Heart left ventricle (tissue), 16 donors: Measurements from ENCODE around the gene MRPL18. TPM values are rescaled to one million over a fixed set of nuclear protein-coding genes. Genes with fewer than 3 reads are reported as not detected.
A peak's percentile ranks its signal among the peaks of the same experiment; 100 is the strongest.
"Not testable (repeated sequence)": the region's sequence is repeated elsewhere in the genome, so short reads cannot be mapped to it uniquely, and the experiment has no call there.

ENCODE experiments used
- ATAC-seq, 4 donors: fragments of 200-7000 bp; cut with Tn5 transposase; one replicate each; pipeline ENCODE4 v1.9.1; 2020 to 2022; ENCODE audit warnings: moderate library complexity in 4 of 4, mild to moderate bottlenecking in 3 of 4, moderate number of reproducible peaks in 1 of 4
- DNase-seq, 5 donors: peaks; one replicate each; pipeline ENCODE4 v3.0.0-alpha.2; 2020
- H3K27ac ChIP-seq, 12 donors: fragments of 200-600 bp; sonication (generic) in 4 of 12; one replicate each; pipeline versions ENCODE4 v1.5.0 to v1.8.0; 2016 to 2022; ENCODE audit warnings: mild to moderate bottlenecking in 2 of 12
- H3K27me3 ChIP-seq, 9 donors: fragments of 200-600 bp; sonication (generic) in 2 of 9; one replicate each; pipeline versions ENCODE4 v1.5.1 to v1.8.0; 2016 to 2022; ENCODE audit warnings: mild to moderate bottlenecking in 3 of 9
- H3K36me3 ChIP-seq, 9 donors: fragments of 200-600 bp; sonication (generic) in 2 of 9; one replicate each; pipeline versions ENCODE4 v1.5.0 to v1.8.0; 2018 to 2022; ENCODE audit warnings: mild to moderate bottlenecking in 2 of 9
- H3K4me1 ChIP-seq, 12 donors: fragments of 200-600 bp; sonication (generic) in 4 of 12; one replicate each; pipeline versions ENCODE4 v1.5.0 to v1.8.0; 2016 to 2022; ENCODE audit warnings: mild to moderate bottlenecking in 3 of 12
- H3K4me3 ChIP-seq, 12 donors: fragments of 200-600 bp; sonication (generic) in 4 of 12; one replicate each; pipeline versions ENCODE4 v1.5.0 to v1.8.0; 2017 to 2022; ENCODE audit warnings: mild to moderate bottlenecking in 9 of 12, moderate library complexity in 4 of 12
- H3K9me3 ChIP-seq, 12 donors: fragments of 200-600 bp; sonication (generic) in 4 of 12; one replicate each; pipeline versions ENCODE4 v1.5.0 to v1.8.0; 2016 to 2022; ENCODE audit warnings: mild to moderate bottlenecking in 1 of 12
- POLR2A ChIP-seq, 2 donors: fragments of 450-650 bp; IDR thresholded peaks; one replicate each; pipeline ENCODE4 v1.6.1; 2017; ENCODE audit warnings: antibody characterized with exemption in 2 of 2, mild to moderate bottlenecking in 2 of 2, moderate library complexity in 2 of 2
- WGBS, 4 donors: extraction: QIAGEN DNeasy Blood & Tissue Kit in 2 of 4; methylation state at CpG; one replicate each; pipeline versions ENCODE4 v1.1.5 to v1.1.7; 2013 to 2018; 5-methylcytosine and 5-hydroxymethylcytosine counted together
- intact Hi-C, 10 donors: fragments of 100-400 bp; cut with DNase I; formaldehyde crosslinking; loops; one replicate each; pipeline versions ENCODE4 v1.11.1 to v1.14.2; 2022
- polyA plus RNA-seq, 2 donors: library from polyadenylated mRNA; stranded (reverse); fragments of 200-250 nt; gene quantifications; one replicate each; pipeline ENCODE4 v1.2.3, GENCODE V29; 2013
- total RNA-seq, 9 donors: library from RNA; depleted of rRNA in 2 of 9; stranded (reverse); fragments of >200 nt in 2 of 9; fragmentation: NEBNext Ultra II Directional in 3 of 9; extraction: Animal tissue kit (Norgen Biotek cat#: 25700) in 3 of 9; gene quantifications; one replicate each; pipeline versions ENCODE4 v1.1.0 to v1.2.4, GENCODE V29; 2016 to 2023
- TF ChIP-seq, protein P1 (sequence below), 12 donors: fragments of 200-600 bp; sonication (generic) in 4 of 12; IDR thresholded peaks; one replicate each; pipeline versions ENCODE4 v1.5.0 to v1.8.0; 2018 to 2022; ENCODE audit warnings: antibody characterized with exemption in 12 of 12, mild to moderate bottlenecking in 5 of 12
- donor health status: ischemic (EF 13 %, LVEDD 7.1; RV severe dilation, severe dysfunction).
- donor health status: healthy with polysubstance abuse.
- donor health status: DM: no; HTN: yes; CAD: no.
- donor health status: DM: no; HTN: no; CAD: no.
- donor health status: ischemic (EF 25% LVEDD 6.9; RV normal size, moderate dysfunction).
- donor health status: ischemic (EF 25% LVEDD 5.7; RV mildly dilated, moderate dysfunction).
- donor health status: healthy.
- donor health status: DM: yes; HTN: yes; CAD: no.
- donor health status: ischemic (EF 35%, LVEDD 5.7; RV mildly dilated, moderate dysfunction).
- donor health status: nonischemic (EF 11% LVEDD 7.7; RV severe dilation, severe dysfunction).
- donor health status: DM: yes; HTN: yes; CAD: no.
- donor health status: PGD.
- donor health status: ischemic (EF 29% LVEDD 5.4; RV normal size, mild dysfunction).
- donor health status: nonischemic (EF 23%, LVEDD 6.1; RV moderate dilation, normal function).

The MRPL18 gene
- total and polyA plus RNA-seq, 11 donors: 52.4 to 145 (median 61.8) TPM

DNA sequence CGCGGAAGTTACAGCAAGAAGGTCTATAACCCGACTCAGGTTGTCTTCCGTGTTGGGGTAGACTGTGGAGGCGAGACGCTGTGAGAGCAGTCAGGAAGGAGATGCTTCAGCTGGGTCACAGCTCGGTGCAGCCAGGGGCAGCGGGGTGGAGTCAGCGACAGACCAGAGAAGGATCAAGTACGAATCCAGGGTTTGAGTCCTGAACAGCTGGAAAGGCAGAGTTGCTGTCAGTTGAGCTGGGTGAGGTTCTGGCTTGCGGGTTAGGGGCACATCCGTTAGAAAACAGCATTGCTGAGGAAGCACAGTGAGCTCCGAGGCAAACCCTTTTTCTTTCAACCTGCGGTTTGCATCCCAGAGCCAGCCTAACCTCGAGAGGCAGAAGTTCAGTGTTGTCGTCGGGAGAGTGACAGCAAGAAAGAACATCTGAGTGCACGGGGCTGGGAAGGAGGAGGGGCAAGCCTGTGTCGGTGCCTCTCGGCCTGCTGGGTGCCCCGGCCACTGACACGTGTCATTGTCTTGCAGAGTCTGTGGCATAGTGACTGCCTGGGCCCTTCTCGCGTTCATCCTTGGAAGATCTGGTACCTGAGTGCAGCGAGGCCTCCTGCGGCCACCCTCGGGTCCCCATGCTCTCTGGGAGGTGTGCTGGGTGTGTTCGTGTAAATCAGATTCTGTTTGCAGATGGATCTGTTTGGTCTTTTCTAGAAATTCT, 29.8 kb downstream of the MRPL18 start:
- H3K27me3 ChIP-seq: no peaks in the 10 kb centered on the region
- H3K36me3 ChIP-seq: no peaks in the 10 kb centered on the region
- no peaks in the 10 kb centered on the region for H3K9me3 ChIP-seq
- DNase-seq (no peak), ATAC-seq (no peak)
- H3K27ac ChIP-seq: no peak overlapping the region
- no peak for TF ChIP-seq POLR2A (IDR thresholded peaks at IDR 0.05)
- TF ChIP-seq, protein P1, sequence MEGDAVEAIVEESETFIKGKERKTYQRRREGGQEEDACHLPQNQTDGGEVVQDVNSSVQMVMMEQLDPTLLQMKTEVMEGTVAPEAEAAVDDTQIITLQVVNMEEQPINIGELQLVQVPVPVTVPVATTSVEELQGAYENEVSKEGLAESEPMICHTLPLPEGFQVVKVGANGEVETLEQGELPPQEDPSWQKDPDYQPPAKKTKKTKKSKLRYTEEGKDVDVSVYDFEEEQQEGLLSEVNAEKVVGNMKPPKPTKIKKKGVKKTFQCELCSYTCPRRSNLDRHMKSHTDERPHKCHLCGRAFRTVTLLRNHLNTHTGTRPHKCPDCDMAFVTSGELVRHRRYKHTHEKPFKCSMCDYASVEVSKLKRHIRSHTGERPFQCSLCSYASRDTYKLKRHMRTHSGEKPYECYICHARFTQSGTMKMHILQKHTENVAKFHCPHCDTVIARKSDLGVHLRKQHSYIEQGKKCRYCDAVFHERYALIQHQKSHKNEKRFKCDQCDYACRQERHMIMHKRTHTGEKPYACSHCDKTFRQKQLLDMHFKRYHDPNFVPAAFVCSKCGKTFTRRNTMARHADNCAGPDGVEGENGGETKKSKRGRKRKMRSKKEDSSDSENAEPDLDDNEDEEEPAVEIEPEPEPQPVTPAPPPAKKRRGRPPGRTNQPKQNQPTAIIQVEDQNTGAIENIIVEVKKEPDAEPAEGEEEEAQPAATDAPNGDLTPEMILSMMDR (IDR thresholded peaks at IDR 0.05): no peak
- 61 to 68% (median 62%) methylated on average over 28 of the region's 28 CpGs for WGBS, 4 donors
- H3K4me1 ChIP-seq: no peaks in the 10 kb centered on the region
- H3K4me3 ChIP-seq: peak overlapping the region in 1 of 12 donors; percentile 4
- intact Hi-C loops: no loop called here

DNA sequence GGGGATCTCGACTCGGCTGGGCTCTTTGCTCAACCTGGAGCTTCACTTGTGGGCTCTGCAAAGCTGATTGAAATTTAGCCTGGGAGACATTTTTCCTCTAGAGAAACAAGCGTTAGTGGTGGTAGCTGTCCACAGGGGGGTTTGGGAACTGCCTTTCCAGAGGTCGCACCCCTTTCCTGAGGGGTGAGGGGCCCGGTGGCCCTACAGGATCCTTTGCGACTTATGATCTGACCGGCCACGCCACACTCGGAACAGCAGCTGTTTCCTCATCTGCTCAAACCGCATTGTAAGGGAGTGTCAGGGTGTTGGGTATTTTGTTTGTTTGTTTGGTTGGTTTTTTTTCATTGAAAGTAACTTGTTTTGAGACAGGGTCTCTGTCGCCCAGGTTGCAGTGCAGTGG, 30.9 kb downstream of the MRPL18 start:
- Histone ChIP-seq H3K4me1 (no peaks in the 10 kb centered on the region), H3K9me3 (no peaks in the 10 kb centered on the region), H3K4me3 (no peak overlapping the region), H3K36me3 (no peaks in the 10 kb centered on the region), H3K27ac (no peak overlapping the region), H3K27me3 (no peaks in the 10 kb centered on the region)
- ATAC-seq: no peak
- no peak for TF ChIP-seq POLR2A (IDR thresholded peaks at IDR 0.05)
- TF ChIP-seq, protein P1 (IDR thresholded peaks at IDR 0.05): no peak
- DNase-seq: no peak
- WGBS, 4 donors: 74 to 77% (median 75%) methylated on average over 11 of the region's 11 CpGs
- intact Hi-C loops: no loop called here

DNA sequence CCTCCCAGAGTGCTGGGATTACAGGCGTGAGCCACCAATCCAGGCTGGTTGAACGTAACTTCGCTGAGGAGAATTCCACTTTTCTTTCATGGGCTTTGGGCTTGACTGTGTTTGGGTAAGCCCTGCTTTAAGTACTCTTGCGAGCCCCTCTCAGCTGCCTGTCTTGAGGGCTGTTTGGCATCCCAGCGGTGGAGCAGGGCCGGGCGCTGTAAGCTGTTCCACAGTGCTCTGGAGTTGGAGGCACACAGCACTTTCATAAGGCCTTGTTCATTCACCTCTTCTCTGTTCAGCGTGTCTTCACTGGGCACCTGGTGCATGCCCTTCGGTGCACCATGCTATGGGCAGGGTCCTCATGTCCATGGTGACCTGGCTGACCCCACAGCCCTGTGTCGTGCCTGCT, 31.5 kb downstream of the MRPL18 start:
- ATAC-seq: no peak
- Histone ChIP-seq H3K4me3 (no peak overlapping the region), H3K9me3 (no peaks in the 10 kb centered on the region), H3K27me3 (no peaks in the 10 kb centered on the region), H3K27ac (no peak overlapping the region), H3K4me1 (no peaks in the 10 kb centered on the region), H3K36me3 (no peaks in the 10 kb centered on the region)
- intact Hi-C loops: no loop called here
- no peak for DNase-seq
- TF ChIP-seq, protein P1 (IDR thresholded peaks at IDR 0.05): no peak
- no peak for TF ChIP-seq POLR2A (IDR thresholded peaks at IDR 0.05)
- 90 to 97% (median 93%) methylated on average over 10 of the region's 10 CpGs for WGBS, 4 donors

DNA sequence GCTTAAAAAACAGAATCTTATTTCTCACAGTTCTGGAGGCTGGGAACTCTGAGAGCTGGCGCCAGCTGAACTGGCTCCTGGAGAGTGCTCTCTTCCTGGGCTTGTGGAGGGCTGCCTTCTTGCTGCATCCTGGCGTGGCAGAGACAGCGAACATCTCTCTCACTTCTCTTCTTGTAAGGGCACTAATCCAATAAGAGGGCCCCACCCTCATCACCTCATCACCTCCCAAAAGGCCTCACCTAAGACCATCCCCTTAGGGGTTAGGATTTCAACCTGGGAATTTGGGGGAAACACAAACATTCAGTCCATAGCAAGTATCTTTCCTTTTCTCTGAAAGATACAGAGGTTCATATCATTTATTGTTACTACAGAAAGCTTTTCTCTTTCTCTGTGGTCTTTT, 33.7 kb downstream of the MRPL18 start:
- WGBS, 4 donors: 88 to 93% (median 91%) methylated on average over 3 of the region's 3 CpGs
- ATAC-seq (no peak), DNase-seq (no peak)
- Histone ChIP-seq H3K4me1 (peaks cover 0 to under 1% (median 0%) of the 10 kb centered on the region in 12 donors), H3K4me3 (no peak overlapping the region), H3K9me3 (no peaks in the 10 kb centered on the region), H3K27me3 (no peaks in the 10 kb centered on the region), H3K36me3 (no peaks in the 10 kb centered on the region), H3K27ac (no peak overlapping the region)
- intact Hi-C loops: no loop called here
- TF ChIP-seq, protein P1 (IDR thresholded peaks at IDR 0.05): no peak
- TF ChIP-seq POLR2A (IDR thresholded peaks at IDR 0.05): no peak

DNA sequence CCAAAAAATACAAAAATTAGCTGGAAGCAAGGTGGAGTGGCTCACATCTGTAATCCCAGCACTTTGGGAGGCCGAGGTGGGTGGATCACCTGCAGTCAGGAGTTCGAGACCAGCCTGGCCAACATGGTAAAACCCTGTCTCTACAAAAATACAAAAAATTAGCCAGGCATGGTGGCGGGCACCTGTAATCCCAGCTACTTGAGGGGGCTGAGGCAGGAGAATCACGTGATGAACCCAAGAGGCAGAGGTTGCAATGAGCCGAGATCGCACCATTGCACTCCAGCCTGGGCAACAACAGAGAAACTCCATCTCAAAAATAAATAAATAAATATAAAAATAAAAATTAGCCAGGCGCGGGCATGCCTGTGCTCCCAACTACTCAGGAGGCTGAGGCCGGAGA, 34.4 kb downstream of the MRPL18 start:
- DNase-seq, H3K36me3 ChIP-seq, H3K27ac ChIP-seq, H3K27me3 ChIP-seq, H3K4me1 ChIP-seq, intact Hi-C loops, ATAC-seq, H3K9me3 ChIP-seq, H3K4me3 ChIP-seq: not testable (repeated sequence)
- WGBS, 4 donors: 90 to 95% (median 94%) methylated on average over 9 of the region's 9 CpGs
